K562 treated with DMSO at 1 percent for 48 hours (cell line): ENCODE measurements around the gene STK36. TPM values are rescaled to one million over a fixed set of nuclear protein-coding genes. Genes with fewer than 3 reads are reported as not detected.

Experiments used
- total RNA-seq: library from RNA; unstranded; fragments of 300-600 nt; gene quantifications from 2 replicates; pipeline ENCODE4 v1.2.3, GENCODE V29; 2022; ENCODE audit warnings: low replicate concordance; ENCODE audit errors: extremely low read depth

STK36 gene, protein sequence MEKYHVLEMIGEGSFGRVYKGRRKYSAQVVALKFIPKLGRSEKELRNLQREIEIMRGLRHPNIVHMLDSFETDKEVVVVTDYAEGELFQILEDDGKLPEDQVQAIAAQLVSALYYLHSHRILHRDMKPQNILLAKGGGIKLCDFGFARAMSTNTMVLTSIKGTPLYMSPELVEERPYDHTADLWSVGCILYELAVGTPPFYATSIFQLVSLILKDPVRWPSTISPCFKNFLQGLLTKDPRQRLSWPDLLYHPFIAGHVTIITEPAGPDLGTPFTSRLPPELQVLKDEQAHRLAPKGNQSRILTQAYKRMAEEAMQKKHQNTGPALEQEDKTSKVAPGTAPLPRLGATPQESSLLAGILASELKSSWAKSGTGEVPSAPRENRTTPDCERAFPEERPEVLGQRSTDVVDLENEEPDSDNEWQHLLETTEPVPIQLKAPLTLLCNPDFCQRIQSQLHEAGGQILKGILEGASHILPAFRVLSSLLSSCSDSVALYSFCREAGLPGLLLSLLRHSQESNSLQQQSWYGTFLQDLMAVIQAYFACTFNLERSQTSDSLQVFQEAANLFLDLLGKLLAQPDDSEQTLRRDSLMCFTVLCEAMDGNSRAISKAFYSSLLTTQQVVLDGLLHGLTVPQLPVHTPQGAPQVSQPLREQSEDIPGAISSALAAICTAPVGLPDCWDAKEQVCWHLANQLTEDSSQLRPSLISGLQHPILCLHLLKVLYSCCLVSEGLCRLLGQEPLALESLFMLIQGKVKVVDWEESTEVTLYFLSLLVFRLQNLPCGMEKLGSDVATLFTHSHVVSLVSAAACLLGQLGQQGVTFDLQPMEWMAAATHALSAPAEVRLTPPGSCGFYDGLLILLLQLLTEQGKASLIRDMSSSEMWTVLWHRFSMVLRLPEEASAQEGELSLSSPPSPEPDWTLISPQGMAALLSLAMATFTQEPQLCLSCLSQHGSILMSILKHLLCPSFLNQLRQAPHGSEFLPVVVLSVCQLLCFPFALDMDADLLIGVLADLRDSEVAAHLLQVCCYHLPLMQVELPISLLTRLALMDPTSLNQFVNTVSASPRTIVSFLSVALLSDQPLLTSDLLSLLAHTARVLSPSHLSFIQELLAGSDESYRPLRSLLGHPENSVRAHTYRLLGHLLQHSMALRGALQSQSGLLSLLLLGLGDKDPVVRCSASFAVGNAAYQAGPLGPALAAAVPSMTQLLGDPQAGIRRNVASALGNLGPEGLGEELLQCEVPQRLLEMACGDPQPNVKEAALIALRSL (N-terminal part only)
- not detected in 2 replicates for total RNA-seq

DNA sequence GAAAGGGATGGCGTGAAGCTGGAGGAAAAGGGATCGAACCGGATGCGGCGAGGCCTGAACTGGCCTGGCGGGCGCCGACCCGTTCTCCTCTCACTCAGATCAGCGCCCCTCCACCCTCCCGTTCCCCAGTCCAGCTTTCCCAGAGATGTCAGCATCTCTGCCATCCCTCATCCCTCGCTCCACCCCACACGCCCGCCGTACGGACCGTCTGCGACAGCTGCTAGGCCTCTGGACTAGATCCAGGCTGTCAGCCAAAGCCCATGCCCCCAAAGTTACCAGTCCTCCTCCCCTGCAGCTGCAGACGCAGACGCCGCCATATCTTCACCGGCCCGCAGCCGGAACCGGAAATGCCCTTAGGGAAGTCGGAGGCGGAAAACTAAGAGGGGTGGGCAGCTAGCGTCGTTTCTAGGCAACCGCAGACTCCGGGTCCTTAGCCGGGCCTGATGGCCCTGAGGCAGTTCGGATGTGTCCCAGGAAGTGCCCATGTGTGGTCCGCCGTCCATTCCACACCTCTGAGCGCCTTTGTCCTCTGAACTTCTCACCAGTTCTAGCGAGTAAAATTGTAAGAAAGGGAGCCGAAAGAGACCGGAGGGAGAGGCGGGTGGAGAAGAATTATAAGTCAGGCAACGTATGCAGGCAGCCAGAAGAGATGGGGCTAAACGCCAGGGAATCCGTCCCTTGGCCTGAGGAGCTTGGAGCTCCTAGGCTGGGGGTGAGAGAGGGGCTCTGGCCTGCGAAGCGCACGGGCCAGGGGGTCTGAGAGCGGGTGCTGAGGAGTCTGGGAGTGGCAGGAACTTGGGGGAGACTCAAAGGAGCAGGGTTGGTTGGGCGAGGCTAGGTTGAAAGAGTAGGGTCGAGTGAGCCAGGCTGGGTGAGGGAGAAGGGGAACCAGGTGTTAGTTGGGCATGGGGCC, at the start of gene STK36, which contains the start of gene RNF25:
TSS of gene STK36 (plus strand) at position 433 of the 913 bp plus-strand sequence. CDS start 744 bp downstream, outside the sequence.
TSS of gene RNF25 (minus strand) at position 349 of the 913 bp plus-strand sequence. CDS start at position 317, 32 bp downstream.

GRCh38 chr2:218659258-218659987, 12.5 kb upstream of the STK36 start, which contains the start of the genes BCS1L and ZNF142:
TSS of gene BCS1L (plus strand) at chr2:218659683. CDS start at chr2:218660988, 1,305 bp downstream.
TSS of gene ZNF142 (minus strand) at chr2:218659623. CDS start at chr2:218656429, 3,194 bp downstream.

GRCh38 chr2:218710687-218711549, 39.0 kb downstream of the STK36 start, which contains the start of gene TTLL4:
TSS of gene TTLL4 (plus strand) at chr2:218710835. CDS start at chr2:218737677, 26,842 bp downstream.

Other genes with a start within 250 kb of the STK36 start
- not detected in 2 replicates for gene USP37, start 103.7 kb upstream of the STK36 start, total RNA-seq
- gene CNOT9, start 103.2 kb upstream of the STK36 start, total RNA-seq: not detected in 2 replicates
- not detected in 2 replicates for gene PLCD4, start 64.2 kb upstream of the STK36 start, total RNA-seq
- gene ZNF142, start 12.5 kb upstream of the STK36 start, total RNA-seq: not detected in 2 replicates
- not detected in 2 replicates for gene BCS1L, start 12.4 kb upstream of the STK36 start, total RNA-seq
- not detected in 2 replicates for gene RNF25, start 84 bp upstream of the STK36 start, total RNA-seq
- not detected in 2 replicates for gene TTLL4, start 38.7 kb downstream of the STK36 start, total RNA-seq
- not detected in 2 replicates for gene CYP27A1, start 110.1 kb downstream of the STK36 start, total RNA-seq
- gene PRKAG3, start 159.7 kb downstream of the STK36 start, total RNA-seq: not detected in 2 replicates
- not detected in 2 replicates for gene WNT6, start 187.7 kb downstream of the STK36 start, total RNA-seq
- not detected in 2 replicates for gene WNT10A, start 208.8 kb downstream of the STK36 start, total RNA-seq